HG02588 (cell line): ENCODE data around the gene ACSL6.

Source experiments
- ATAC-seq: cut with Tn5 transposase; IDR thresholded peaks from one replicate; pipeline ENCODE4 v1.9.1; 2021; ENCODE audit warnings: mild to moderate bottlenecking, moderate library complexity; ENCODE audit not compliant: unreplicated experiment

ACSL6 gene

DNA sequence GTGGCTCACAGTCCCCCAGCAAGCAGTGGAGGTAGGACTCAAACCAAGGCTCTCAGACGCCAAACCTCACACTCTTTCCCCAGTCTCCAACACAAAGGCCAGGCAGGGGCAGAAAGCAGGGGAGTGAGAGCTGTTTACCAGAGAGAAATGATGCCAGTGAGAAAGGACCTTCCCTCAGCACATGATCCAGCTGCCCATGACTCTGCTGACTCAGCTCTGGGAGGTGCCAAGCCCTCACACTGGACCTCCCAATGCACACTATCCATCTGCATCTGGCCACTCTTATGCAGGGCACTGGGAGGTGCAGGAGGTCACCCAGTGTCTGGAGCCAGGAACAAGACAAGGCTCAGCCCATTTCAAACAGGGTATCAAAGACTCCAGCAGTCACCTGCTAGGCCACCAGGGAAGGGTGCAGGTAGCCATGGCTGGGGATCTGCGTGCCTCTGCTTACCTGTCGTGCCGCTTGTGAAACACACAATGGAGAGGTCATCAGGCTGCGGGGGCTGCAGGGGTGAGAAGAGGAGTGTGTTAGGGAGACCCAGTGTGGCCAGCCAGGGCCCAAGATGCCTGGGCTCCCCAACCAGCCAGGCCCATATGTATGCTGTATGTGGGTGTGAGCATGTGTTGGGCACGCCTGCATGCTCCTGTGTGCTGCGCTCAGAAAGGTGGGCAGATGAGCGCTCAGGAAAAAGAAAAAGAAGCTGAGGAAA lies 26.3 kb downstream of the ACSL6 start:
- ATAC-seq = no peak

- ATAC-seq = no peak
Measured at GRCh38 chr5:131983244-131983771, 28.1 kb downstream of the ACSL6 start.

DNA sequence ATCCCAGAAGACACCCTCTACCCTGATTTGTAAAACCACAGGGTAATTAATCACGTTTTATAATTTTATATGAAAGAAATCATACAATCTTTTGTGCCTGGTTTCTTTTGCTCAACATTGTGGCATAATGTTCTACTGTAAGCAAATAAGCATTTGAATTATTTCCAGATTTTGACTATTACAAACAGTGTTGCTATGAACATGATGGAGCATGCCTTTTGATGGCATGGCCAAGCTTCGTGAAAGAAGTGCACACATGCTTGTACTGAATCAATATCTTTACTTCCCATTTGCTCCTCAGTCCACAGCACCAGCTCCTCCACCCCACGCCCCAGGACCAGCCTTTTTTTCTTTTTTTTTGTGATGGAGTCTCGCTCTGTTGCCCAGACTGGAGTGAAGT lies 29.9 kb downstream of the ACSL6 start:
- no peak for ATAC-seq

- ATAC-seq = no peak
Measured at GRCh38 chr5:131980696-131981095, 30.8 kb downstream of the ACSL6 start.

GRCh38 chr5:131979816-131980215 lies 31.6 kb downstream of the ACSL6 start:
- no peak for ATAC-seq

DNA sequence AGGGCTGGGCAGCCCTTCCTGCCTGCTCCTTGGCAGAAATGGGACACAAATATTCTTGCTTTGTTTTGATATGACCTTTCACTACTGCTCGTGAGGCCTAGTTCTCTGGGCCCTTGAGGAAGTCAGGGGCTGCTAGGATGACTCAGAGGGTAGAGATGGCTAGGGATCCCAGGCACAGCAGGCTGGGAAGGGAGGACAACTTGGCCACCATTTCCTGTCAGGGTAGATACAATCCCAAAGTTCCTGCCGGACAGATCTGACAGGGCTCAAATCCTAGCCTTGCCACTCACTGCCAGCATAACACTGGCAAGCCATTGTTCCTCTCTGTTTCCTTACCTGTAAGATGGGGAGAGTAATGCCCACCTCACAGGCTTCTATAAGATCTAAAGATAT lies 34.2 kb downstream of the ACSL6 start:
- ATAC-seq = no peak

DNA sequence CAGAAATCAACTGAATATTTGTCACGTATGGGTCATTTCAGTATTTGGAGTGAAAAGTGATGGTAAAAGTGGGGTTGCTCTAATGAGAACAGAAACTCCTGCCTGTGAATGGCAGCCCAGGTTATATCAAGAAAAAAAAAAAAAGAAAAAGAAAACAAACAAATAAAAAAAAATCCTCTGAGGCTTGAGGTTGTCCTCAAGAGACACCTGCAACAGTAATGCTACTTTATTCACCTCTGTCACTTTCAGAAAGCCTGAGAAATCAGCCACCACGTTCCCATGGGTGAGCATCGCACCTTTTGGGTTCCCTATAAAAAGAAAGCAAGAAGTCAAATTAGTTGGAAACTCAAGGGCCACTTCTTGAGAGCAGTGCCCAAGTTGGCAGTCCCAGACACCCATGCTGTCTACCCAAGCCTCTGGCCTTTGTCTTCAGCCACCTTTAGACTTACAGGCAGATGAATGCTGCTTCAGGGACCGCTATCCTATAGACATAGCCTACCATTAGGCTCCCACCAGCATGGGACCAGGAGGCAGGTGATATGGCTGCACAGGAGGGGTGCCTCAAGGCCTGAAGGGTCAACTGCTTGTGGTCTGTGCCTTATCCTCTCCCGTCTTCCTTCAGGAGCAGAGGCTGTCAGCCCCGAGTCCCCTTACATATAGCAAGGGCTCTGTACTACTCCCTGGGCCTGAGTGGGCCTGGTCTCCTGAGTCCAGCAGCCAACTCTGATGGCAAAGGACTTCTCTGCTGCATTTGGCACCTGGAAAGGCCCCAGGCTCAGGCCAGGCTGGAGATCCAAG lies 34.8 kb downstream of the ACSL6 start:
- ATAC-seq = no peak

DNA sequence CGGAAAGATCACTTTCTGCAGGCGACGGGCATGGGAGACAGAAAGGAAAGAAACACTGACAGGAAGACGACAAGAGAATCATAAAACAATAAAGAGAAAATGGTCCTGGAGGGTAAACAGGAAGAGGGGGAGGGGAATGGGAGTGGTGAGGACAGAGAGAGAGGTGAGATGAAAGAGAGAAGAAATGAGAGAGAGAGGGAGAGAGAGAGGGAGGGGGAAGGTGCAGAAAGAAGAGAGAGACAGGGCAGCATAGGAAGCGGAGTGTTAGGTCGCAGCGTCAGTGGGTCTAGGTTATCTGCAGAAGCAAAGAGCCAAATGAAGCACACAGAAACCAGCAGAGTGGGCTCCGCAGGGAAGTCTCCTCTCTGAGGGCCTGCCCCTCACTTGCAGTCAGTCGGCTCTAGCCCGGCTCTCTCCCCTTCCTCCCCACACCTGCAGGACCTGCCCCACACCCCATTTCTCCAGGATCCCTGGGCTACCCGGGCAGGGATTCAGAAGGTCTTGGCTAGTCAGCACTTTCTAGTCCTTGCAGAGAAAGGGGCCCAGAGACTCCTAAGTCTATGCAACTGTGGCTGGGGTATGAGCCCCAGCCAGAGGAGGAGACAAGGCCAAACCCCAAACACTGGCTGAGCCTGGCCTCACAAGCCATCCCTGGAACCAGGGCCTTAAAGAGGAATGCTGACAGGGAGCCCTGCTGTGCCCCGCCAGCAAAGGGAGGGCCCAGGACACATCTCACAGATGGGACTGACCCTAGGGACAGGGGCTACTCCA lies 36.3 kb downstream of the ACSL6 start:
- no peak for ATAC-seq

DNA sequence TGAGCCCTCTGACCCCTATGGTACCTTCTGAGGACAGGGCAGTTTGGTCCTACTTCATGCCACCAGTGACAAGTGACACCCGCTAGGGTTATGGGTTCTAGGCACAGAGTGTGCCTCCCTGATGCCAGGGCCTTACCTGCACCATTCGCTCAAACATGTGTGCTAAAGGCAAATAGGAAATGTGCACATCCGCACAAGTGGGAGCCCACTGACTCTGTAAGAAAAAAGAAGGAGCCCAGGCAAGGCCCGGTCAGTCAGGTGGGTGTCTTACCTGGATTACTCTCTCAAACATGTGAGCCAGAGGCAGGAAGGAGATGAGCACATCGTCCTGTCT lies 36.9 kb downstream of the ACSL6 start:
- ATAC-seq = no peak

- ATAC-seq = no peak
Measured at GRCh38 chr5:131974016-131974415, 37.4 kb downstream of the ACSL6 start.

DNA sequence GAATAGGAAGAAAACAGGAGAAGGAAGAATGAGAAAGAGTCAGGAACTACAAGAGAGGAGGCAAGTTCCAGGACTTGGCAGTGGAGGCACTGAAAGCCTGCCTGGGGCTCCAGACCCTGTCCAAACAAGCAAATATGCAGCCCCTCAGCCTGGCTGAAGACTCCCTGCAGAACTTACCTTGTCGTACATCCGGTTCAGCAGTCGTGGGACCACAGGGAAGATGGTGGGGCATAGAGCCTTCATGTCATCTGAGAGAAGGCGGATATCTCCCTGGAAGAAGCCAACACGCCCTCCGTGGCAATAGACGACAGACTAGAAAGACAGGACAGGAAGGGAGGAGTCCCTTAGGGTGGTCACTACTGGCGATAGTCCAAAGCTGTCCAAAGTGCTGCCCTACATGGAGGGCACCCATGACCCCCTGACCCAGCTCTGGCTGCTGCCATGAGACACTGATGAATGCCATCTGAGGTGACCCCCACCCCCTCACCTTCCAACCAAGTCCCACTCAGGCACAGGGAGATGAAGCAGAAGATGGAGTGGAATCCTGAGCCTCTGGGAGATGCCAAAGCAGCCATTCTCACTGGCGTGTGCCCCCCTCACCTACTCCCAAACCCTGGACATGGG lies 38.3 kb downstream of the ACSL6 start:
- ATAC-seq = no peak

DNA sequence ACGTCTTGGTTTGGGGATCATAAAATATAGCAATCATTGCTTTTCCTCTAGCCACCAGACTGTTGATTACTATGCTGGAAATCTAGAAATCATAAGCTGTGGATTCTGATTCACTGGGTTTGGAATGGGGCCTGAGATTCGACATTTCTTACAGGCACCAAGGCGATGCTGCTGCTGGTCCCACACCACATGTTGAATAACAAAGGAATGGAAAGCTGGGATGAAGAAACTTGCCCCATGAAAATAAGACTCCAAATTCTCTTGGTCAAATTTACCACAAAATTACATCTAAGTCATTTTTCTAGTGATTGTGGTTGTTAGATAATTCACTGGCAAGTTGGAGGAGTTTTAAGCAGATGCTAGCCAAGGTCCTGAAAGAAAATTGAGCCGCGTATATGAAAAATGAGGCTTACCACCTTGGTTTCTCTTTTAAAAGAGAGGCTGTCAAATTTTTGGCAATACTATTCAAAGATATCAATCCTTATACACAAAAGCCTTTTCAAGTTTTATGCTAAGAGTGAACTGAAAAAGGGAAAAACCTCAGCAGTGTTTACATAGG lies 43.0 kb downstream of the ACSL6 start:
- no peak for ATAC-seq

DNA sequence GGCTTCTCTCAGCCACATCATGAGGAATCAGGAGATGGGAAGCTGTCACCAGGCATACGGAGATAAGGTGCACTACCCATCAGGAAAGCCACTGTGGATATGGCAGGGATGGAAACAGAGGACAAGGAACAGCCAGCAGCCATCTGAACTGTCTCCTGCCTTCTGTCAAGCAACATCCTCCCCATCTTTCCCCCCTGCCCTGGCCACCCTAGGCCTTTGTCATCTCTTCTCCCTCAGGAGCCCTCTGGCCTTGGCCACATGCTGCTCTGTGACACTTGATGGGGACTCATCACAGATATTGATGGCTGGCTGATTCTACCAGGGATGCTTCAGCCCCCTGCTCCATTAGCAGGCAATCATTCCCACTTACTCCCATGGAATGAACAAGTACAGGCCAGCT lies 44.9 kb downstream of the ACSL6 start:
- ATAC-seq = no peak

GRCh38 chr5:131965826-131966415 lies 45.5 kb downstream of the ACSL6 start:
- no peak for ATAC-seq

GRCh38 chr5:131959906-131960305 lies 51.6 kb downstream of the ACSL6 start:
- no peak for ATAC-seq

DNA sequence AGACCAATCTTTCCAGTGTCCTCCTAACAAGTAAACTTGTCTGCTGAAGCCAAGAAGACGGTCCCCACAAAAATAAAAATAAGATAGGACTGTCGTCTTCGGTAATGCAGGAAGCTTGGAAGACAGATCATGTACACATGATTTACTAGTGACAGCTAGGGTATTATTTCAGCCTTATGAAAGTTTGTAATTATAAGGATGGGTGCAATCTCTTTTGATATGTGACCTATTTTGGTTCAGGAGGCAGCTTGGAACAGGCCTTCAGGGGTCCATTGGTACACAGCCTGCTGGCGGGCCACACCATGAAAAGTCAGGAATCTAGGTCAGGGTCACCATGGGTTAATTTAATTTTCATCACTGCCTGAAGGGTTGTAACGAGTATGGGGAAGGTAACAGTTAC lies 52.3 kb downstream of the ACSL6 start:
- no peak for ATAC-seq

GRCh38 chr5:131957721-131958441 lies 53.6 kb downstream of the ACSL6 start:
- ATAC-seq = no peak

DNA sequence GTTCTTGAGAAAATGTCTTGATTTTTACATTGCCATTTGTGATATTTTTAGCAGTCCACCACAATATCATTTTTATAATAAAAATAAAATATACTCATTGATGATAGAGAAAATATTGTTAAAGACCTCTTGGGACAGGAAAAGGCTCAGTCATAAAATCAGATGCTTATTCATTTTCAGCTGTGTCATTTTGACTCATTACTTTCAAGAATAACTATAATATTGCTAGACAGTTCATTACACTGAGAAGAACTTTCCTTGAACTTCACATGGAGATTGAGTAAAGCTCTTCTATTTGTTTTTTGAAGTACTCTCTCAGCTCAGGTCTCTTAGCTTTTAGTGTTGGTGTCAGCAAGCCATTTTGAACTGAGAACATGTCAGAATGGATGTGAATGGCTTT lies 57.5 kb downstream of the ACSL6 start:
- ATAC-seq = no peak

GRCh38 chr5:131952301-131952857 lies 59.1 kb downstream of the ACSL6 start:
- ATAC-seq = no peak

DNA sequence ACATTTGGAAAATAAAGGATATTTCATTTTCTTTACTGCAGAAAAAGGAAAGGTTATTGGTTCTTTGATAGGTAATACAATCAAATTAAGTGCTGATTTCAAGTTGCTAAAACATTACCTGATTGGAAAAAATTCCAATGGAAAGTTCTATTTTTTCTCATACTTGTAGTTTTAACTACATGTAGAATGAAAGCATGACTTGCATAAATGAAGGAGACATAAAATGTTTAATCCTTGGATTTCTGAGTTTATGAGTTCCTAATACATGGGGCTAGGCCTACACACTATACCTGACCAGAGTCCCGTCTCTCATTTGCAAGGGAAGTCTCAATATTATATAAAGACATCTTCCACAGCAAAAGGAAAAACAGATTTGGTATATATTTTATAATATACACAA lies 60.8 kb downstream of the ACSL6 start:
- ATAC-seq = no peak
